ENCODE data around the gene AKTIP.

DNA sequence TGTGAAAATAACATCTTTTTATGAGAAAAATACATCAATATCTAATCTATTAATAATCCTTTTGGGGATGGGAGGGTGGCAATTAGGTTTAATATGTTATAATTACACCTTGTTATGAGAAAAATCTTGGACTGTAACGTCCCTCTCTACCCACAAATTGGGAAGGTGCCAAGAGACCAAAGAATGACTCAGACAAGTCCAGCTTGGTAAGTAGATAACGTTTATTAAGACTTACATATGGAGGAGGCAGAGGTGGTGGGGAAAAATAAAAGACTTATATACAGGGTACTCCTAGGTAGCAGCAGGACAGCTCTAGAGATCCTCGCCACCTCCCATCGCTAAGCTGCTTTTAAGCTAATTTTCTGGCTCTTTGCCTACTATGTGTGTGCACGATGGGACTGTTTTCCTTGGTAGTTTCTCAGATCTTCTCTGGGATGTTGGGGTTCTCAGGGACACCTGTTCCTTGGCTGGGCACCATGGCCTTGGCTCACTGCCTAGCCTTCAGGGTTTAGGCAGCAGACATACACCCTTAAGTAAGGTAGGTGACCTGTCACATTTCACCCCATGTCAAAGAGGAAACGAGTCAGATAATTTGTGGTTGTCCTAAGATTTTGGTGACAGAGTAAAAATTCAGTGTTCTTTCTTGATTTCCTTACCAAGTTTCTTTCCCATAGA is 37.3 kb downstream of the AKTIP start:
- no peak for TF ChIP-seq POLR2A (IDR thresholded peaks at IDR 0.05; ENCODE audit: low read depth, low read length)
- TF ChIP-seq TAF1 (IDR thresholded peaks at IDR 0.05; ENCODE audit: low read depth, low read length) = no peak
